ENCODE measurements around the gene PFKL.

DNA sequence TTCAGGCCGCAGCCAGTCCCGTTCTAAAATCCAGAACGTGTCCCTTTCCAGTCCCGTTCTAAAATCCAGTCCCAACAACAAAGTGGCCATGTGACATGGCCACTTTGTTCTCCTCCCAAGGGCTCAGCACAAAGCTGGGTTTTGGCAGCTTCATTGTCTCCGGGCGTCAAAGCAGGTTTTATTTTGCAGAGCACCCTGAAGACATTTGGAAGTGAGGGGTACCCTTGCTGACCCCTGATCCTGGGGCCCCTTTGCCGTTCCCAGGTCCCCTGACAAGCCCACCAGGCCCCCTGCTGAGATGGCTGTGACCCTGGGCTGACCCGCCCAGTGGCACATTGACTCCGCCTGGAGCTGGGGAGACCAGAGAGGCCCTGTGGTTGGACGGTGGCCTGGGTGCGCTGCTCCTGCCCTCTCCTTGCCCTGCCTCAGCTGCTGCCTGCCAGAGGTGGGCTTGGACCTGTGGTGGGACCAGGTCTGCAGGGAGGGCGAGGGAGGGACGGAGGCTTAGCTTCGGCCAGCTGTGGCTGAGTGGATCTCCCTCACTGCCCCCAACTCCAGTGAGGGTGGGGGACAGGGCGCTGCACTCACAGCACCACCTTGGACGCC, 4.3 kb downstream of the PFKL start:
- TF ChIP-seq TCF12 (IDR thresholded peaks at IDR 0.05; ENCODE audit: low read depth) (no peak), NFIC (IDR thresholded peaks at IDR 0.05) (no peak), CEBPB (IDR thresholded peaks at IDR 0.05) (no peak), CREB1 (IDR thresholded peaks at IDR 0.05; ENCODE audit: low read depth) (no peak), TAF1 (IDR thresholded peaks at IDR 0.05; ENCODE audit: low read depth) (no peak), TEAD4 (IDR thresholded peaks at IDR 0.05) (no peak), EGR1 (IDR thresholded peaks at IDR 0.05) (no peak), RAD21 (IDR thresholded peaks at IDR 0.05; ENCODE audit: low read depth) (no peak)
- TF ChIP-seq, protein P1, sequence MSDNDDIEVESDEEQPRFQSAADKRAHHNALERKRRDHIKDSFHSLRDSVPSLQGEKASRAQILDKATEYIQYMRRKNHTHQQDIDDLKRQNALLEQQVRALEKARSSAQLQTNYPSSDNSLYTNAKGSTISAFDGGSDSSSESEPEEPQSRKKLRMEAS (IDR thresholded peaks at IDR 0.05), result no peak
- TF ChIP-seq, protein P2, sequence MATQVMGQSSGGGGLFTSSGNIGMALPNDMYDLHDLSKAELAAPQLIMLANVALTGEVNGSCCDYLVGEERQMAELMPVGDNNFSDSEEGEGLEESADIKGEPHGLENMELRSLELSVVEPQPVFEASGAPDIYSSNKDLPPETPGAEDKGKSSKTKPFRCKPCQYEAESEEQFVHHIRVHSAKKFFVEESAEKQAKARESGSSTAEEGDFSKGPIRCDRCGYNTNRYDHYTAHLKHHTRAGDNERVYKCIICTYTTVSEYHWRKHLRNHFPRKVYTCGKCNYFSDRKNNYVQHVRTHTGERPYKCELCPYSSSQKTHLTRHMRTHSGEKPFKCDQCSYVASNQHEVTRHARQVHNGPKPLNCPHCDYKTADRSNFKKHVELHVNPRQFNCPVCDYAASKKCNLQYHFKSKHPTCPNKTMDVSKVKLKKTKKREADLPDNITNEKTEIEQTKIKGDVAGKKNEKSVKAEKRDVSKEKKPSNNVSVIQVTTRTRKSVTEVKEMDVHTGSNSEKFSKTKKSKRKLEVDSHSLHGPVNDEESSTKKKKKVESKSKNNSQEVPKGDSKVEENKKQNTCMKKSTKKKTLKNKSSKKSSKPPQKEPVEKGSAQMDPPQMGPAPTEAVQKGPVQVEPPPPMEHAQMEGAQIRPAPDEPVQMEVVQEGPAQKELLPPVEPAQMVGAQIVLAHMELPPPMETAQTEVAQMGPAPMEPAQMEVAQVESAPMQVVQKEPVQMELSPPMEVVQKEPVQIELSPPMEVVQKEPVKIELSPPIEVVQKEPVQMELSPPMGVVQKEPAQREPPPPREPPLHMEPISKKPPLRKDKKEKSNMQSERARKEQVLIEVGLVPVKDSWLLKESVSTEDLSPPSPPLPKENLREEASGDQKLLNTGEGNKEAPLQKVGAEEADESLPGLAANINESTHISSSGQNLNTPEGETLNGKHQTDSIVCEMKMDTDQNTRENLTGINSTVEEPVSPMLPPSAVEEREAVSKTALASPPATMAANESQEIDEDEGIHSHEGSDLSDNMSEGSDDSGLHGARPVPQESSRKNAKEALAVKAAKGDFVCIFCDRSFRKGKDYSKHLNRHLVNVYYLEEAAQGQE (IDR thresholded peaks at IDR 0.05; ENCODE audit: low read depth), result no peak
- TF ChIP-seq, protein P3, sequence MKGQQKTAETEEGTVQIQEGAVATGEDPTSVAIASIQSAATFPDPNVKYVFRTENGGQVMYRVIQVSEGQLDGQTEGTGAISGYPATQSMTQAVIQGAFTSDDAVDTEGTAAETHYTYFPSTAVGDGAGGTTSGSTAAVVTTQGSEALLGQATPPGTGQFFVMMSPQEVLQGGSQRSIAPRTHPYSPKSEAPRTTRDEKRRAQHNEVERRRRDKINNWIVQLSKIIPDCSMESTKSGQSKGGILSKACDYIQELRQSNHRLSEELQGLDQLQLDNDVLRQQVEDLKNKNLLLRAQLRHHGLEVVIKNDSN (IDR thresholded peaks at IDR 0.05), result no peak
